A673 (cell line): ENCODE measurements around the gene AP1M1.

Experiments
- EZH2 ChIP-seq: fragments of 200-600 bp; sonication (generic); IDR thresholded peaks from 2 replicates; pipeline ENCODE4 v1.6.1; 2017; ENCODE audit warnings: borderline replicate concordance, low read depth, mild to moderate bottlenecking, mixed read lengths, antibody characterized with exemption, low read length; ENCODE audit not compliant: poor library complexity, severe bottlenecking
- TF ChIP-seq, protein P1 (sequence below): fragments of 300-800, 200-600 bp; sonication (generic); conservative IDR thresholded peaks from 2 replicates; pipeline ENCODE4 v1.5.1; 2017; ENCODE audit warnings: low read depth, mild to moderate bottlenecking, antibody characterized with exemption, low read length, moderate library complexity, mixed read lengths

DNA sequence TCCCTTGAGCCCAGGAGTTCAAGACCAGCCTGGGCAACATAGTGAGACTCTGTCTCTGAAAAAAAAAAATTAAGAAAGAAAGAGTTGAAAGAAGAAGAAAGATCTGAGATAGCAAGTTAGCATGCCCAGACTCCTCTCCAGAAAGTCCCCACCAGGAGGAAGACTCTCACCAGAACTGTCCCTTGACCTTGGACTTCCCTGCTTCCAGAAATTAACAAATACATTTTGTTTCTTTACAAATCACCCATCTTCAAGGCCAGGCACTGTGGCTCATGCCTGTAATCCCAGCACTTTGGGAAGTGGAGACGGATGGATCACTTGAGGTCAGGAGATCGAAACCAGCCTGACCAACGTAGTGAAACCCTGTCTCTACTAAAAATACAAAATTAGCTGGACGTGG is 82.6 kb downstream of the AP1M1 start:
- TF ChIP-seq, protein P1, sequence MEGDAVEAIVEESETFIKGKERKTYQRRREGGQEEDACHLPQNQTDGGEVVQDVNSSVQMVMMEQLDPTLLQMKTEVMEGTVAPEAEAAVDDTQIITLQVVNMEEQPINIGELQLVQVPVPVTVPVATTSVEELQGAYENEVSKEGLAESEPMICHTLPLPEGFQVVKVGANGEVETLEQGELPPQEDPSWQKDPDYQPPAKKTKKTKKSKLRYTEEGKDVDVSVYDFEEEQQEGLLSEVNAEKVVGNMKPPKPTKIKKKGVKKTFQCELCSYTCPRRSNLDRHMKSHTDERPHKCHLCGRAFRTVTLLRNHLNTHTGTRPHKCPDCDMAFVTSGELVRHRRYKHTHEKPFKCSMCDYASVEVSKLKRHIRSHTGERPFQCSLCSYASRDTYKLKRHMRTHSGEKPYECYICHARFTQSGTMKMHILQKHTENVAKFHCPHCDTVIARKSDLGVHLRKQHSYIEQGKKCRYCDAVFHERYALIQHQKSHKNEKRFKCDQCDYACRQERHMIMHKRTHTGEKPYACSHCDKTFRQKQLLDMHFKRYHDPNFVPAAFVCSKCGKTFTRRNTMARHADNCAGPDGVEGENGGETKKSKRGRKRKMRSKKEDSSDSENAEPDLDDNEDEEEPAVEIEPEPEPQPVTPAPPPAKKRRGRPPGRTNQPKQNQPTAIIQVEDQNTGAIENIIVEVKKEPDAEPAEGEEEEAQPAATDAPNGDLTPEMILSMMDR, result no peak
- TF ChIP-seq EZH2, result no peak
